Measurements from ENCODE around the gene TPT1. TPM values are rescaled to one million over a fixed set of nuclear protein-coding genes. Genes with fewer than 3 reads are reported as not detected.

The TPT1 gene
- total and polyA plus RNA-seq, 9 of the 15 experiments (the other 6 are each of a cell fraction or from before 2014, with no cell fraction given) = 602 to 2,508 (median 1,784) TPM

GRCh38 chr13:45367358-45367757 lies 26.4 kb upstream of the TPT1 start (continued):
- TF ChIP-seq SPI1 (IDR thresholded peaks at IDR 0.05; ENCODE audit: borderline replicate concordance, low read depth, low read length) (peak; percentile 33; the same call in 1 of the 2 replicates), ZKSCAN1 (IDR thresholded peaks at IDR 0.05; ENCODE audit: low read depth, low read length) (no peak), KLF6 (CRISPR knock-in tag; IDR thresholded peaks at IDR 0.05; ENCODE audit: borderline replicate concordance) (no peak)

GRCh38 chr13:45365558-45365885 lies 24.5 kb upstream of the TPT1 start:
- H3K27ac ChIP-seq (ENCODE audit: extremely low read depth, low read depth, low read length) = no peak overlapping the region
- WGBS (ENCODE audit: insufficient coverage, low coverage, missing lambda C conversion rate) = 94% methylated on average over 4 of the region's 4 CpGs
- no peaks in the 10 kb centered on the region for H4K20me1 ChIP-seq (replicated peaks; ENCODE audit: control insufficient read depth, insufficient read depth, low read length)
- H3K36me3 ChIP-seq (ENCODE audit: control insufficient read depth, insufficient read depth, low read length) = no peaks in the 10 kb centered on the region; the same call in 2 of the 3 replicates
- no peak overlapping the region for H2AFZ ChIP-seq (ENCODE audit: low read depth, low read length)
- CTCF ChIA-PET (ENCODE audit: low intra/inter-chr PET ratio) = no interaction called here
- no peaks in the 10 kb centered on the region for H3K9me3 ChIP-seq (replicated peaks; ENCODE audit: control insufficient read depth, insufficient read depth, low read depth, low read length)
- no peaks in the 10 kb centered on the region for H3K9me1 ChIP-seq (ENCODE audit: control insufficient read depth, insufficient read depth, low read length)
- H3K4me1 ChIP-seq (replicated peaks in 1 of 2; ENCODE audit: control insufficient read depth in 2 of 2, insufficient read depth in 2 of 2, low read length in 2 of 2) = peaks cover 2 to 21% of the 10 kb centered on the region in 2 experiments; a peak in 3 of 5 replicates
- no peak overlapping the region for H3K4me3 ChIP-seq
- H3K4me2 ChIP-seq (ENCODE audit: insufficient read depth, low read length) = no peak overlapping the region
- H3K79me2 ChIP-seq (ENCODE audit: control insufficient read depth, insufficient read depth, low read length) = no peaks in the 10 kb centered on the region
- no peak for FAIRE-seq
- DNase-seq (ENCODE audit: extremely low read depth in 1 of 4, low spot score in 3 of 4) = no peak
- ATAC-seq = no peak
- in situ Hi-C loops (cut with MboI) = loop anchor here (25.0 kb wide), 1 partner anchor 347 kb away; the partner anchor contains the start of gene CBY2
- POLR2A ChIA-PET = no interaction called here
- intact Hi-C loops (cut with micrococcal nuclease) = no loop called here
- BruUV-seq (replicated peaks) = no TSS peak
- H3K9ac ChIP-seq (ENCODE audit: insufficient read depth in 1 of 2, low read depth in 2 of 2, low read length in 2 of 2) = no peak overlapping the region
- H3K27me3 ChIP-seq (ENCODE audit: control insufficient read depth in 2 of 2, insufficient read depth in 2 of 2, low read length in 2 of 2) = no peaks in the 10 kb centered on the region
- TF ChIP-seq CTCFL (IDR thresholded peaks at IDR 0.05; ENCODE audit: borderline replicate concordance, insufficient read depth, low read depth, low read length, poor library complexity, severe bottlenecking) (no peak), FOXK2 (conservative IDR thresholded peaks at IDR 0.05 in 1 of 2, IDR thresholded peaks at IDR 0.05 in 1 of 2; ENCODE audit: low read depth in 2 of 2) (no peak), ZNF217 (CRISPR knock-in tag; IDR thresholded peaks at IDR 0.05) (no peak), SFPQ (IDR thresholded peaks at IDR 0.05; ENCODE audit: low read depth, low read length) (no peak), THRB (CRISPR knock-in tag; conservative IDR thresholded peaks at IDR 0.05) (no peak), ZNF146 (CRISPR knock-in tag; IDR thresholded peaks at IDR 0.05; ENCODE audit: unreplicated experiment) (no peak), NR2F6 (CRISPR knock-in tag; IDR thresholded peaks at IDR 0.05) (no peak), STAT5B (CRISPR knock-in tag; IDR thresholded peaks at IDR 0.05) (no peak), CLOCK (CRISPR knock-in tag; IDR thresholded peaks at IDR 0.05; ENCODE audit: borderline replicate concordance) (no peak)
